ENCODE data around the gene RHOBTB1. TPM values are rescaled to one million over a fixed set of nuclear protein-coding genes. Genes with fewer than 3 reads are reported as not detected.
A peak's percentile ranks its signal among the peaks of the same experiment; 100 is the strongest.

RHOBTB1 gene
- total and polyA plus RNA-seq, 9 of the 15 experiments (the other 6 are each of a cell fraction or from before 2014, with no cell fraction given): 1.7 to 11.7 (median 9.3) TPM

GRCh38 chr10:60944058-60944909 lies at the start of gene RHOBTB1 (continued):
- TF ChIP-seq CUX1 (CRISPR knock-in tag; IDR thresholded peaks at IDR 0.05) (peak; percentile 80; the same call in 1 of the 2 replicates), RBM14 (IDR thresholded peaks at IDR 0.05; ENCODE audit: borderline replicate concordance, insufficient read depth, low read depth, low read length) (peak; percentile 50; the same call in 1 of the 2 replicates), ZBTB7A (IDR thresholded peaks at IDR 0.05; ENCODE audit: borderline replicate concordance, control insufficient read depth, low read depth, low read length) (peak; percentile 86), HMG20A (CRISPR knock-in tag; conservative IDR thresholded peaks at IDR 0.05) (no peak), YY1 (IDR thresholded peaks at IDR 0.05; ENCODE audit: borderline replicate concordance in 1 of 3, control insufficient read depth in 1 of 3, extremely low read depth in 1 of 3, insufficient read depth in 3 of 3, insufficient read length in 1 of 3, insufficient replicate concordance in 2 of 3, low read depth in 1 of 3, low read length in 2 of 3) (peak in 2 of 3 experiments; percentile 38 to 66), TCFL5 (CRISPR knock-in tag; conservative IDR thresholded peaks at IDR 0.05) (no peak), XRCC5 (IDR thresholded peaks at IDR 0.05; ENCODE audit: low read depth, low read length) (peak; percentile 33; the same call in 1 of the 2 replicates)
- TF ChIP-seq, protein P1, sequence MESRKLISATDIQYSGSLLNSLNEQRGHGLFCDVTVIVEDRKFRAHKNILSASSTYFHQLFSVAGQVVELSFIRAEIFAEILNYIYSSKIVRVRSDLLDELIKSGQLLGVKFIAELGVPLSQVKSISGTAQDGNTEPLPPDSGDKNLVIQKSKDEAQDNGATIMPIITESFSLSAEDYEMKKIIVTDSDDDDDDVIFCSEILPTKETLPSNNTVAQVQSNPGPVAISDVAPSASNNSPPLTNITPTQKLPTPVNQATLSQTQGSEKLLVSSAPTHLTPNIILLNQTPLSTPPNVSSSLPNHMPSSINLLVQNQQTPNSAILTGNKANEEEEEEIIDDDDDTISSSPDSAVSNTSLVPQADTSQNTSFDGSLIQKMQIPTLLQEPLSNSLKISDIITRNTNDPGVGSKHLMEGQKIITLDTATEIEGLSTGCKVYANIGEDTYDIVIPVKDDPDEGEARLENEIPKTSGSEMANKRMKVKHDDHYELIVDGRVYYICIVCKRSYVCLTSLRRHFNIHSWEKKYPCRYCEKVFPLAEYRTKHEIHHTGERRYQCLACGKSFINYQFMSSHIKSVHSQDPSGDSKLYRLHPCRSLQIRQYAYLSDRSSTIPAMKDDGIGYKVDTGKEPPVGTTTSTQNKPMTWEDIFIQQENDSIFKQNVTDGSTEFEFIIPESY (CRISPR knock-in tag; IDR thresholded peaks at IDR 0.05): peak; percentile 50; the same call in 1 of the 2 replicates
- TF ChIP-seq, protein P2, sequence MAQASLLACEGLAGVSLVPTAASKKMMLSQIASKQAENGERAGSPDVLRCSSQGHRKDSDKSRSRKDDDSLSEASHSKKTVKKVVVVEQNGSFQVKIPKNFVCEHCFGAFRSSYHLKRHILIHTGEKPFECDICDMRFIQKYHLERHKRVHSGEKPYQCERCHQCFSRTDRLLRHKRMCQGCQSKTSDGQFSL (CRISPR knock-in tag; IDR thresholded peaks at IDR 0.05): no peak
- TF ChIP-seq, protein P2 (tag; IDR thresholded peaks at IDR 0.05): peak in 1 of 2 experiments; percentile 67; a peak in 1 of 4 replicates

All from K562 (cell line).